ENCODE measurements around the gene GPR22.

GRCh38 chr7:107486041-107486440, 16.2 kb downstream of the GPR22 start:
- TF ChIP-seq CTCF (IDR thresholded peaks at IDR 0.05; ENCODE audit: low read depth, low read length) (no peak), EZH2phosphoT487 (IDR thresholded peaks at IDR 0.05; ENCODE audit: low read depth) (no peak)

Measured in OCI-LY3 (cell line).